Epithelial cell of esophagus (primary cell): ENCODE measurements around the gene WBP2NL.

Experiments used
- DNase-seq: peaks from one replicate; pipeline ENCODE4 v3.0.0; 2010; ENCODE audit warnings: low read depth
- H3K4me3 ChIP-seq: 2 replicates; pipeline ENCODE4 v1.5.1; 2011; ENCODE audit warnings: mild to moderate bottlenecking, low read length, control low read depth
- TF ChIP-seq, protein P1 (sequence below): IDR thresholded peaks from 2 replicates; pipeline ENCODE4 v1.5.1; 2011; ENCODE audit warnings: low read depth, mild to moderate bottlenecking, low read length, control low read depth, inconsistent platforms; ENCODE audit not compliant: insufficient read depth; ENCODE audit errors: missing control alignments

WBP2NL gene

DNA sequence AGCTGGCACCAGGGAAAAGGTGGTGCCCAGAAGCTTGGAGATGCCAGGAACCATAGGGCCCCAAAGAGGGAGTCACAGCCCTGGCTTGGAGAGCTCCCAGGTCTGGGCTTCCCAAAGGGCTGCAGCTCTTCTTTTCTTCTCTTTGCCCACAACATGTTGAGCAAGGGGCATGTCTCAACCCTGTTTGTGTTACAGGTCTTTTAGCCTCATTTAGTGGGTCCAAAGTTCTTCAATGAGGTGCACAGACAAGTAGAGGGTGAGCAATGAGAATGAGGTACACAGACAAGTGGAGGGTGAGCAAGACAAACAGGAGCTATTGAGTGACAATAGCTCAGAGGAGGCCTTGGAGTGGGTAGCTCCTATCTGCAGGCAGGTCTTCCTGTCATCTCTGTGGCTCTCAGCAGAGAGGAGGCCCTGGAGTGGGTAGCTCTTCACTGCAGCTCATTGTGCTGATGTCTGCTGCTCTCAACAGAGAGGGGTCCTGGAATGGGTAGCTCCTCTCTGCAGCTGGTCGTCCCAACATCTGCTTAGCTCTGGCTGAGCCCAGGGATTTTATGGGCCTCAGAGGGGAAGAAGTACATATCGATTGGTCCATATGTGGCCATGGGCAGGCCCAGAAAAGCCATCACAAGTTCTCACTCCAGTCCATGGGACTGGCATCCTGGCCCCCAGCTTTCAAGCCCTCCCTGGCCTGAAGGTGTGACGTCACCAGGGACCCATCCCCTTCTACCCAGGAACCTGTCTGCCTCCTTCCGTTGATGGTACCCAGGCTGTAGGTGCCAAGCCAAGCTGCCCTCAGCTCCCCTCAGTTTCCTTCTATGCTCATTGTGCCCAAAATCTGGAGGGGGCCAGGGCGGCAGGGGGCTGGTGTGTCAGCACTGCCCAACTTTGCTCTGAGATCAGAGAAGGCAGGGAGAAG lies 34.9 kb downstream of the WBP2NL start:
- TF ChIP-seq, protein P1, sequence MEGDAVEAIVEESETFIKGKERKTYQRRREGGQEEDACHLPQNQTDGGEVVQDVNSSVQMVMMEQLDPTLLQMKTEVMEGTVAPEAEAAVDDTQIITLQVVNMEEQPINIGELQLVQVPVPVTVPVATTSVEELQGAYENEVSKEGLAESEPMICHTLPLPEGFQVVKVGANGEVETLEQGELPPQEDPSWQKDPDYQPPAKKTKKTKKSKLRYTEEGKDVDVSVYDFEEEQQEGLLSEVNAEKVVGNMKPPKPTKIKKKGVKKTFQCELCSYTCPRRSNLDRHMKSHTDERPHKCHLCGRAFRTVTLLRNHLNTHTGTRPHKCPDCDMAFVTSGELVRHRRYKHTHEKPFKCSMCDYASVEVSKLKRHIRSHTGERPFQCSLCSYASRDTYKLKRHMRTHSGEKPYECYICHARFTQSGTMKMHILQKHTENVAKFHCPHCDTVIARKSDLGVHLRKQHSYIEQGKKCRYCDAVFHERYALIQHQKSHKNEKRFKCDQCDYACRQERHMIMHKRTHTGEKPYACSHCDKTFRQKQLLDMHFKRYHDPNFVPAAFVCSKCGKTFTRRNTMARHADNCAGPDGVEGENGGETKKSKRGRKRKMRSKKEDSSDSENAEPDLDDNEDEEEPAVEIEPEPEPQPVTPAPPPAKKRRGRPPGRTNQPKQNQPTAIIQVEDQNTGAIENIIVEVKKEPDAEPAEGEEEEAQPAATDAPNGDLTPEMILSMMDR = no peak
- no peak for DNase-seq
- no peak overlapping the region for H3K4me3 ChIP-seq

- TF ChIP-seq, protein P1 = no peak
- no peak for DNase-seq
- no peak overlapping the region for H3K4me3 ChIP-seq
Measured at GRCh38 chr22:42035256-42035655, 36.7 kb downstream of the WBP2NL start.

DNA sequence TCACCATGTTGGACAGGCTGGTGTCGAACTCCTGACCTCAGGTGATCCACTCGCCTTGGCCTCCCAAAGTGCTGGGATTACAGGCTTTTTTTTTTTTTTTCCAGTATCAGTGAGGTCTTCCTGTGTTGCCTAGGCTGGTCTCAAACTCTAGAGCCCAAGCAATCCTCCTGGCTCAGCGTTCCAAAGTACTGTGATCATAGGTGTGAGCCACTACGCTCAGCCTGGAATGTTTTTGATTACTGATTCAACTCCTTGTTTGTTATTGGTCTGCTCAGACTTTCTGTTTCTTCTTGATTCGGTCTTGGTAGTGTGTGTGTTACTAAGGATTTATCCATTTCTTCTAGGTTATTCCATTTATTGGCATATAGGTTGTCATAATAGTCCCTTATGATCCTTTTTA lies 40.7 kb downstream of the WBP2NL start:
- no peak overlapping the region for H3K4me3 ChIP-seq
- DNase-seq = peak; percentile 30
- TF ChIP-seq, protein P1 = no peak

- no peak overlapping the region for H3K4me3 ChIP-seq
- TF ChIP-seq, protein P1 = no peak
- DNase-seq = no peak
Measured at GRCh38 chr22:42041784-42042183, 43.2 kb downstream of the WBP2NL start.

- TF ChIP-seq, protein P1 = no peak
- no peak overlapping the region for H3K4me3 ChIP-seq
- DNase-seq = no peak
Measured at GRCh38 chr22:42050641-42051180, 52.1 kb downstream of the WBP2NL start.

DNA sequence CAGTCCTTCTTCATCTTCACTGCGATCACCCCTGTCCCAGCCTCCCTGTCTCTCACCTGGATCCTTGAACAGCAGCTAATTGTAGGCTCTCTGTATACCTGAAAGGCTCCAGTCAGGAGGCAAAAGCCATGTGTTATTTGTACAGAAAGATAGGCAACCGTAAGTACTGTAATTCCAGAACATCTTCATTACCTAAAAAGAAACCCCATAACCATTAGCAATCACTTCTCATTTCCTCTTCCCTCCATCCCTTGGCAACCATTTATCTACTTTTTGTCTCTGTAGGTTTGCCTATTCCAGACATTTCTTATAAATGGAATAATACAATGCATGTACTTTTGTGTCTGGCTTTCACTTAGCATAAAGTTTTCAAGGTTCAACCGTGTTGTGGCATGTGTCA lies 54.2 kb downstream of the WBP2NL start:
- TF ChIP-seq, protein P1 = no peak
- H3K4me3 ChIP-seq = no peak overlapping the region
- DNase-seq = no peak
